ENCODE results near the gene GRID1. TPM values are rescaled to one million over a fixed set of nuclear protein-coding genes. Genes with fewer than 3 reads are reported as not detected.

Gene GRID1
- total RNA-seq, 1 donor from 2014 or later: 0.75 TPM

DNA sequence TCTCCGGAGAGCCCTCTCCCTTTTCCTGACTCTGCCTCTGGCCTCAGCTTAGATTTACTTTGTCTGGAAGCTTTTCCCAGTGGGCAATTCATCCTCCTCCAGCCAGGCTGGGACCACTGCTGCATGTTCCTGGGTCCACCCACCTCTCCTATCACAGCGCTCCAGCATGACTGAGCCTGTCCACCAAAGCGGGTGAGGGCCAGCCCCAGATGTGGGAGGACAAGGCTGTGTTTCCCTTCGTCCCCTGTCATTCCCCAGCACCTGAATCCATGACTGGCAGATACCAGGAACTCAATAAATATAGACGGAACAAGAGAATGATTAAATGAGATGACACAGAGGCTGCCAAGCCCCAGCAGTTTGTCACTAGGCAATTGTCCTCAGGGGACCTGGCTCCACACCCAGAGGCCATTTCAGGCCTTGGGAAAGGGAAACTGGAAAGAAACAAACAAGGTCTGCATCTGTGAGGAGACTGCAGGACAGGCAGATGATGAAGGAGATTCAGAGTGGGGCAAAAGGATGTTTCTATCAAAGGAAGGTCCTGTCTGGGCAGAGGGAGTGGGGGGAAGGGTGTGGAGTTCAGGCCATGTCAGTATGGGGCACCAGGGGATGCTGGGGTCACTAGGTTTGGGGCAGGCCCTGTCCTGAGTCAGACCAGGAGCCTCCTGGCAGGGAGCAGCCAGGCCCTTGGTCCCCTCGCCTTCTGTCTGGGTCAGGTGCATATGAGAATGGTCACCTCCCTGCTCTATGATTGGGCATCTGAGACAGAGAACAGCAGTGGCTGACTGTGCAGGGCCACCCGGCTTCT, 576.4 kb downstream of the GRID1 start:
- no peak overlapping the region for H3K9ac ChIP-seq (ENCODE audit: low read length)
- Mint-ChIP-seq H3K27ac (ENCODE audit: unreplicated experiment) (no peak overlapping the region), H3K9me3 (ENCODE audit: unreplicated experiment) (peaks cover 2% of the 10 kb centered on the region), H3K36me3 (ENCODE audit: low read depth, unreplicated experiment) (no peaks in the 10 kb centered on the region), H3K27me3 (ENCODE audit: low read depth, unreplicated experiment) (peaks cover 6% of the 10 kb centered on the region), H3K4me3 (ENCODE audit: unreplicated experiment) (no peak overlapping the region), H3K4me1 (ENCODE audit: low read depth, unreplicated experiment) (no peaks in the 10 kb centered on the region)
- no peak overlapping the region for H2AFZ ChIP-seq (ENCODE audit: low read depth, low read length)
- TF ChIP-seq, protein P1, sequence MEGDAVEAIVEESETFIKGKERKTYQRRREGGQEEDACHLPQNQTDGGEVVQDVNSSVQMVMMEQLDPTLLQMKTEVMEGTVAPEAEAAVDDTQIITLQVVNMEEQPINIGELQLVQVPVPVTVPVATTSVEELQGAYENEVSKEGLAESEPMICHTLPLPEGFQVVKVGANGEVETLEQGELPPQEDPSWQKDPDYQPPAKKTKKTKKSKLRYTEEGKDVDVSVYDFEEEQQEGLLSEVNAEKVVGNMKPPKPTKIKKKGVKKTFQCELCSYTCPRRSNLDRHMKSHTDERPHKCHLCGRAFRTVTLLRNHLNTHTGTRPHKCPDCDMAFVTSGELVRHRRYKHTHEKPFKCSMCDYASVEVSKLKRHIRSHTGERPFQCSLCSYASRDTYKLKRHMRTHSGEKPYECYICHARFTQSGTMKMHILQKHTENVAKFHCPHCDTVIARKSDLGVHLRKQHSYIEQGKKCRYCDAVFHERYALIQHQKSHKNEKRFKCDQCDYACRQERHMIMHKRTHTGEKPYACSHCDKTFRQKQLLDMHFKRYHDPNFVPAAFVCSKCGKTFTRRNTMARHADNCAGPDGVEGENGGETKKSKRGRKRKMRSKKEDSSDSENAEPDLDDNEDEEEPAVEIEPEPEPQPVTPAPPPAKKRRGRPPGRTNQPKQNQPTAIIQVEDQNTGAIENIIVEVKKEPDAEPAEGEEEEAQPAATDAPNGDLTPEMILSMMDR (IDR thresholded peaks at IDR 0.05; ENCODE audit: insufficient read depth, low read depth, low read length): no peak
- TF ChIP-seq EZH2 (IDR thresholded peaks at IDR 0.05; ENCODE audit: insufficient read depth, low read length): no peak
- DNase-seq (ENCODE audit: low read depth) (no peak), FAIRE-seq (no peak)
- H3K4me2 ChIP-seq (ENCODE audit: low read length): no peak overlapping the region
- no peaks in the 10 kb centered on the region for H3K79me2 ChIP-seq (ENCODE audit: insufficient read depth, low read length)
- H3K9me3 ChIP-seq (ENCODE audit: insufficient read depth, low read depth, low read length): no peaks in the 10 kb centered on the region
- no peaks in the 10 kb centered on the region for H3K36me3 ChIP-seq (ENCODE audit: insufficient read depth, low read length)
- no peaks in the 10 kb centered on the region for H4K20me1 ChIP-seq (ENCODE audit: insufficient read depth, low read length)
- no peaks in the 10 kb centered on the region for H3K4me1 ChIP-seq (ENCODE audit: insufficient read depth, low read length)
- no peak overlapping the region for H3K4me3 ChIP-seq (ENCODE audit: insufficient read depth, low read depth, low read length)
- H3K27ac ChIP-seq (ENCODE audit: low read depth, low read length): no peak overlapping the region
- no peaks in the 10 kb centered on the region for H3K27me3 ChIP-seq (ENCODE audit: insufficient read depth, low read length)

DNA sequence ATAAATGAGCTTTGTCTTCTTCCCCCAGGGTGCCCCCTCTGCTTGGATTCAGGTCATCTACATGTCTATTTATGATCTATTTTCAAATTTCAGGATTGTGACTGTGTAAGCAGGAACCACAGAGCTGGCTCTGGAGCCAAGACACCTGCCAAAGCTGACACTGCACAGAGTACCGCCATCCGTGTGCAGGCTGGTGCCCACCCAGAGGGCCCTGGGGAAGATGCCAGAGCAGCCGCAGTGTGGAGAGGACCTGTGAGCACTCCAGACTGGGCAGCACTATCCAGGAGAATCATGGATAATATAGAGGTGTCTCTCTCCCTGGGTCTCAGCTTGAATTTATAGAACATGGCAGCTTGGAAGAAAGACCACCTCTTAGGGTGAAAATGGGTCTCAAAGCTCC, 577.5 kb downstream of the GRID1 start:
- Histone ChIP-seq H3K27ac (ENCODE audit: low read depth, low read length) (no peak overlapping the region), H3K9me3 (ENCODE audit: insufficient read depth, low read depth, low read length) (no peaks in the 10 kb centered on the region), H4K20me1 (ENCODE audit: insufficient read depth, low read length) (no peaks in the 10 kb centered on the region), H3K36me3 (ENCODE audit: insufficient read depth, low read length) (no peaks in the 10 kb centered on the region), H3K4me1 (ENCODE audit: insufficient read depth, low read length) (no peaks in the 10 kb centered on the region), H3K4me2 (ENCODE audit: low read length) (no peak overlapping the region), H3K79me2 (ENCODE audit: insufficient read depth, low read length) (no peaks in the 10 kb centered on the region), H3K27me3 (ENCODE audit: insufficient read depth, low read length) (no peaks in the 10 kb centered on the region), H2AFZ (ENCODE audit: low read depth, low read length) (no peak overlapping the region), H3K9ac (ENCODE audit: low read length) (no peak overlapping the region), H3K4me3 (ENCODE audit: insufficient read depth, low read depth, low read length) (no peak overlapping the region)
- Mint-ChIP-seq H3K4me3 (ENCODE audit: unreplicated experiment) (no peak overlapping the region), H3K9me3 (ENCODE audit: unreplicated experiment) (peaks cover 2% of the 10 kb centered on the region), H3K27ac (ENCODE audit: unreplicated experiment) (no peak overlapping the region), H3K36me3 (ENCODE audit: low read depth, unreplicated experiment) (no peaks in the 10 kb centered on the region), H3K27me3 (ENCODE audit: low read depth, unreplicated experiment) (peaks cover 6% of the 10 kb centered on the region), H3K4me1 (ENCODE audit: low read depth, unreplicated experiment) (no peaks in the 10 kb centered on the region)
- TF ChIP-seq EZH2 (IDR thresholded peaks at IDR 0.05; ENCODE audit: insufficient read depth, low read length): no peak
- TF ChIP-seq, protein P1 (IDR thresholded peaks at IDR 0.05; ENCODE audit: insufficient read depth, low read depth, low read length): no peak
- no peak for FAIRE-seq
- no peak for DNase-seq (ENCODE audit: low read depth)

DNA sequence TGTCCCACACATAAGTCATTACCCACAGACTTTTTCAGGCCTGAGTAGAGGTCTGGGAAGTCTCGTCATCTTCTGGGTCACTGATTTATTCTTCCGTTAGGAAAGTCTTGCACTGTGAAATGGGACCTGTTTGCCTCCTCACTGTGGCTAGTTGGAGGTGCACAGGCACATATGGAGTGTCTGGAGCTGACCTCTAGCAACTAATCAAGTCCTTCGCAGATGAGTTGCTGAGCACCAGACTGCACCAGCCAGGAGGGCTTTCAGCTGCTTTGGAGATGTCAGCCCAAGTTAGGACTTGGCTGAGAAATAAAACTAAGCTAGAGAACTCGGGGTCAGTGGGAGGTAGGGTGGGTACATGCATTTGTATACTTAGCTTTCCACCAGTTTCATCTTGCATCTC, 578.0 kb downstream of the GRID1 start:
- H3K27ac ChIP-seq (ENCODE audit: low read depth, low read length): no peak overlapping the region
- no peak for TF ChIP-seq EZH2 (IDR thresholded peaks at IDR 0.05; ENCODE audit: insufficient read depth, low read length)
- TF ChIP-seq, protein P1 (IDR thresholded peaks at IDR 0.05; ENCODE audit: insufficient read depth, low read depth, low read length): no peak
- no peaks in the 10 kb centered on the region for H3K9me3 ChIP-seq (ENCODE audit: insufficient read depth, low read depth, low read length)
- H4K20me1 ChIP-seq (ENCODE audit: insufficient read depth, low read length): no peaks in the 10 kb centered on the region
- H3K27me3 ChIP-seq (ENCODE audit: insufficient read depth, low read length): no peaks in the 10 kb centered on the region
- no peak overlapping the region for H3K4me3 Mint-ChIP-seq (ENCODE audit: unreplicated experiment)
- no peaks in the 10 kb centered on the region for H3K79me2 ChIP-seq (ENCODE audit: insufficient read depth, low read length)
- H3K4me1 ChIP-seq (ENCODE audit: insufficient read depth, low read length): no peaks in the 10 kb centered on the region
- no peak for FAIRE-seq
- DNase-seq (ENCODE audit: low read depth): no peak
- no peaks in the 10 kb centered on the region for H3K36me3 Mint-ChIP-seq (ENCODE audit: low read depth, unreplicated experiment)
- H3K9ac ChIP-seq (ENCODE audit: low read length): no peak overlapping the region
- H3K27me3 Mint-ChIP-seq (ENCODE audit: low read depth, unreplicated experiment): peaks cover 6% of the 10 kb centered on the region
- H3K4me3 ChIP-seq (ENCODE audit: insufficient read depth, low read depth, low read length): no peak overlapping the region
- no peaks in the 10 kb centered on the region for H3K36me3 ChIP-seq (ENCODE audit: insufficient read depth, low read length)
- no peak overlapping the region for H3K4me2 ChIP-seq (ENCODE audit: low read length)
- no peak overlapping the region for H2AFZ ChIP-seq (ENCODE audit: low read depth, low read length)
- peaks cover 2% of the 10 kb centered on the region for H3K9me3 Mint-ChIP-seq (ENCODE audit: unreplicated experiment)
- H3K27ac Mint-ChIP-seq (ENCODE audit: unreplicated experiment): no peak overlapping the region
- H3K4me1 Mint-ChIP-seq (ENCODE audit: low read depth, unreplicated experiment): no peaks in the 10 kb centered on the region
